HCT116 (cell line): Measurements from ENCODE around the gene ST6GALNAC5. TPM values are rescaled to one million over a fixed set of nuclear protein-coding genes. Genes with fewer than 3 reads are reported as not detected.

Source experiments
- ATAC-seq: fragments of 200-7000 bp; cut with Tn5 transposase; 2 replicates; pipeline ENCODE4 v1.9.1; 2020; ENCODE audit warnings: mild to moderate bottlenecking, moderate library complexity
- BruUV-seq: library from RNA; stranded (reverse); fragments of 400-500 nt; replicated peaks from 2 replicates; lab custom pipeline; 2021; lab: Mats Ljungman, UMichigan
- CTCF ChIA-PET: fragments of 300-600 bp; sonication (Branson Sonifier 250); formaldehyde crosslinking; loops from one replicate; lab custom pipeline; 2021; ENCODE audit warnings: antibody characterized with exemption; lab: Charles Lee
- POLR2A ChIA-PET: fragments of 300-600, 350-600 bp; sonication (Branson Sonifier 250); formaldehyde crosslinking; loops from one replicate; lab custom pipeline; 2021; ENCODE audit warnings: antibody characterized with exemption; lab: Charles Lee
- RAD21 ChIA-PET, 2 experiments: fragments of 300-600 bp; sonication (Branson Sonifier 250); formaldehyde crosslinking; loops; one replicate each; lab custom pipeline; 2023; ENCODE audit warnings: low total read pairs in 2 of 2; ENCODE audit not compliant: uncharacterized antibody in 2 of 2, unreplicated experiment in 2 of 2, low non-redundant PET in 1 of 2; lab: Charles Lee
- DNase-seq: peaks from one replicate; pipeline ENCODE4 v3.0.0-alpha.2; 2010; ENCODE audit warnings: low read depth, low spot score
- H2AFZ ChIP-seq: fragments of 200-600 bp; shearing (Covaris generic), sonication (generic); 2 replicates; pipeline ENCODE4 v1.6.1; 2017; ENCODE audit warnings: low read depth, mixed run types, mixed read lengths, antibody characterized with exemption, low read length; ENCODE audit not compliant: poor library complexity, severe bottlenecking
- H3K27ac ChIP-seq: 2 replicates; pipeline ENCODE4 v1.5.1; 2012; ENCODE audit warnings: low read depth, low read length
- H3K27me3 ChIP-seq: fragments of 200-600 bp; sonication (generic); 2 replicates; pipeline ENCODE4 v1.6.1; 2016; ENCODE audit warnings: mixed run types, low read length, mixed read lengths; ENCODE audit not compliant: insufficient read depth
- H3K36me3 ChIP-seq, 2 experiments: fragments of 200-500 bp in 1 of 2; fragments of 200-600 bp in 1 of 2; sonication (Bioruptor generic) in 1 of 2; sonication (generic) in 1 of 2; 2 replicates each; pipeline versions ENCODE4 v1.5.1 to v1.6.1; 2014 to 2016; ENCODE audit warnings: low read length in 2 of 2, inconsistent platforms in 1 of 2, mixed read lengths in 1 of 2, mixed run types in 1 of 2; ENCODE audit not compliant: insufficient read depth in 2 of 2, control insufficient read depth in 1 of 2
- H3K4me1 ChIP-seq, 2 experiments: fragments of 200-600 bp in 1 of 2; sonication (generic) in 1 of 2; 2 replicates each; pipeline versions ENCODE4 v1.5.1 to v1.6.1; 2012 to 2017; ENCODE audit warnings: low read length in 2 of 2, inconsistent platforms in 1 of 2, mild to moderate bottlenecking in 1 of 2, mixed read lengths in 1 of 2, mixed run types in 1 of 2, moderate library complexity in 1 of 2; ENCODE audit not compliant: insufficient read depth in 2 of 2, control insufficient read depth in 1 of 2
- H3K4me2 ChIP-seq: fragments of 200-600 bp; sonication (generic); 2 replicates; pipeline ENCODE4 v1.6.1; 2017; ENCODE audit warnings: mixed run types, low read length, mixed read lengths
- H3K4me3 ChIP-seq, 2 experiments: fragments of 200-600 bp in 1 of 2; sonication (generic) in 1 of 2; replicated peaks in 1 of 2; 2 replicates each; pipeline ENCODE4 v1.5.1; 2011 to 2016; ENCODE audit warnings: low read length in 2 of 2, control low read depth in 1 of 2, low read depth in 1 of 2, mild to moderate bottlenecking in 1 of 2, mixed read lengths in 1 of 2, mixed run types in 1 of 2
- H3K79me2 ChIP-seq: fragments of 200-600 bp; sonication (generic); 2 replicates; pipeline ENCODE4 v1.6.1; 2017; ENCODE audit warnings: mild to moderate bottlenecking, mixed run types, low read length, moderate library complexity, mixed read lengths; ENCODE audit not compliant: insufficient read depth
- H3K9ac ChIP-seq: fragments of 200-600 bp; sonication (generic); 2 replicates; pipeline ENCODE4 v1.6.1; 2016; ENCODE audit warnings: low read length, mixed read lengths
- H3K9me2 ChIP-seq: fragments of 200-600 bp; sonication (generic), shearing (Covaris generic); 2 replicates; pipeline ENCODE4 v1.6.1; 2017; ENCODE audit warnings: mixed run types, mild to moderate bottlenecking, moderate library complexity; ENCODE audit not compliant: insufficient read depth
- H3K9me3 ChIP-seq, 2 experiments: fragments of 200-500 bp in 1 of 2; fragments of 200-600 bp in 1 of 2; sonication (Bioruptor generic) in 1 of 2; sonication (generic) in 1 of 2; 2 replicates each; pipeline ENCODE4 v1.6.1; 2014 to 2017; ENCODE audit warnings: low read length in 2 of 2, mixed read lengths in 2 of 2, inconsistent platforms in 1 of 2, low read depth in 1 of 2, mild to moderate bottlenecking in 1 of 2, mixed run types in 1 of 2, moderate library complexity in 1 of 2; ENCODE audit not compliant: control insufficient read depth in 1 of 2, insufficient read depth in 1 of 2
- H4K20me1 ChIP-seq: fragments of 200-600 bp; sonication (generic), shearing (Covaris generic); 2 replicates; pipeline ENCODE4 v1.6.1; 2017; ENCODE audit warnings: mixed run types, mild to moderate bottlenecking, moderate library complexity; ENCODE audit not compliant: insufficient read depth
- ATF3 ChIP-seq: IDR thresholded peaks from 2 replicates; pipeline ENCODE4 v1.6.1; 2012
- CBX3 ChIP-seq: IDR thresholded peaks from 2 replicates; pipeline ENCODE4 v1.6.1; 2012; ENCODE audit warnings: low read depth
- CEBPB ChIP-seq: IDR thresholded peaks from 2 replicates; pipeline ENCODE4 v1.6.1; 2012; ENCODE audit warnings: low read depth
- CTCF ChIP-seq, 3 experiments: fragments of 200-600 bp in 1 of 3; sonication (generic) in 1 of 3; IDR thresholded peaks in 2 of 3; conservative IDR thresholded peaks in 1 of 3; 2 replicates each; pipeline ENCODE4 v1.5.1; 2012 to 2017; ENCODE audit warnings: low read depth in 2 of 3, low read length in 2 of 3, antibody characterized with exemption in 1 of 3, borderline replicate concordance in 1 of 3, control low read depth in 1 of 3, mild to moderate bottlenecking in 1 of 3, mixed read lengths in 1 of 3, mixed run types in 1 of 3, moderate library complexity in 1 of 3; ENCODE audit not compliant: insufficient read depth in 1 of 3
- EGR1 ChIP-seq: IDR thresholded peaks from 2 replicates; pipeline ENCODE4 v1.6.1; 2012; ENCODE audit warnings: low read depth
- ELF1 ChIP-seq: IDR thresholded peaks from 2 replicates; pipeline ENCODE4 v1.6.1; 2012; ENCODE audit warnings: low read depth, borderline replicate concordance
- EZH2 ChIP-seq: fragments of 200-600 bp; sonication (generic); IDR thresholded peaks from 2 replicates; pipeline ENCODE4 v1.6.1; 2017; ENCODE audit warnings: antibody characterized with exemption, mixed run types
- MAX ChIP-seq: IDR thresholded peaks from 2 replicates; pipeline ENCODE4 v1.6.1; 2012
- POLR2A ChIP-seq: IDR thresholded peaks from 2 replicates; pipeline ENCODE4 v1.7.0; 2011; ENCODE audit warnings: borderline replicate concordance; ENCODE audit not compliant: insufficient read depth, insufficient read length; ENCODE audit errors: extremely low read depth
- REST ChIP-seq: IDR thresholded peaks from 2 replicates; pipeline ENCODE4 v1.6.1; 2012; ENCODE audit warnings: low read depth
- SIN3A ChIP-seq: IDR thresholded peaks from 2 replicates; pipeline ENCODE4 v1.6.1; 2012; ENCODE audit warnings: low read depth
- SRF ChIP-seq: IDR thresholded peaks from 2 replicates; pipeline ENCODE4 v1.6.1; 2012; ENCODE audit warnings: low read depth
- TCF7L2 ChIP-seq: IDR thresholded peaks from 2 replicates; pipeline ENCODE4 v1.7.0; 2011; ENCODE audit warnings: borderline replicate concordance, inconsistent platforms; ENCODE audit not compliant: insufficient read depth, insufficient read length; ENCODE audit errors: extremely low read depth
- ZBTB33 ChIP-seq: IDR thresholded peaks from 2 replicates; pipeline ENCODE4 v1.6.1; 2011; ENCODE audit warnings: mild to moderate bottlenecking, low read length, moderate library complexity; ENCODE audit not compliant: insufficient replicate concordance; ENCODE audit errors: extremely low read depth
- ZNF274 ChIP-seq: fragments of 200-500 bp; sonication (Bioruptor generic); IDR thresholded peaks from 2 replicates; pipeline ENCODE4 v1.6.1; 2014; ENCODE audit warnings: mild to moderate bottlenecking, low read depth, low read length, inconsistent platforms
- intact Hi-C: fragments of 100-400 bp; cut with micrococcal nuclease; formaldehyde crosslinking; loops from 2 replicates; pipeline ENCODE4 v1.10.0; 2022
- total RNA-seq: library from RNA; stranded (reverse); gene quantifications from one replicate; pipeline ENCODE4 v1.2.1, GENCODE V29; 2021; ENCODE audit not compliant: unreplicated experiment

The ST6GALNAC5 gene
- total RNA-seq, 1 experiment from 2014 or later, result 1.2 TPM

- Histone ChIP-seq H3K4me2 (no peak overlapping the region), H3K4me3 (no peak overlapping the region), H3K27me3 (no peaks in the 10 kb centered on the region), H3K9ac (no peak overlapping the region), H3K79me2 (no peaks in the 10 kb centered on the region), H2AFZ (no peak overlapping the region), H4K20me1 (no peaks in the 10 kb centered on the region), H3K4me1 (no peaks in the 10 kb centered on the region), H3K9me3 (no peaks in the 10 kb centered on the region), H3K9me2 (no peaks in the 10 kb centered on the region), H3K36me3 (no peaks in the 10 kb centered on the region), H3K27ac (no peak overlapping the region)
- ChIA-PET POLR2A (no interaction called here), CTCF (no interaction called here), RAD21 (no interaction called here)
- intact Hi-C loops, result no loop called here
- no peak for DNase-seq
- no TSS peak for BruUV-seq
- no peak for ATAC-seq
- TF ChIP-seq EZH2, result no peak
- no peak for TF ChIP-seq SIN3A
- TF ChIP-seq MAX, result no peak
- no peak for TF ChIP-seq ATF3
- no peak for TF ChIP-seq CBX3
- TF ChIP-seq ZNF274, result no peak
- no peak for TF ChIP-seq CTCF (IDR thresholded peaks at IDR 0.05 in 2 of 3, conservative IDR thresholded peaks at IDR 0.05 in 1 of 3; ENCODE audit: borderline replicate concordance in 1 of 3, insufficient read depth in 1 of 3, low read depth in 2 of 3, low read length in 2 of 3)
- TF ChIP-seq ZBTB33, result no peak
- TF ChIP-seq POLR2A, result no peak
- TF ChIP-seq ELF1, result no peak
- no peak for TF ChIP-seq REST
- TF ChIP-seq SRF, result no peak
- no peak for TF ChIP-seq CEBPB
- no peak for TF ChIP-seq EGR1
- TF ChIP-seq TCF7L2, result no peak
These were observed 228.0 kb downstream of the ST6GALNAC5 start for GRCh38 chr1:77095236-77095635.
